SK-N-SH treated with all-trans-retinoic acid at 6 μM for 48 hours (cell line): ENCODE measurements around the gene CDT1.

ENCODE experiments used
- ATAC-seq: fragments of 200-7000 bp; cut with Tn5 transposase; 3 replicates; pipeline ENCODE4 v1.9.1; 2020; ENCODE audit warnings: mild to moderate bottlenecking, moderate library complexity
- ARNTL ChIP-seq: fragments of 450-650 bp; formaldehyde crosslinking; IDR thresholded peaks from 2 replicates; pipeline ENCODE4 v1.5.0; 2020; ENCODE audit warnings: low read depth, mild to moderate bottlenecking, moderate library complexity, borderline replicate concordance
- BACH2 ChIP-seq: fragments of 250-450 bp; sonication (Bioruptor Pico); IDR thresholded peaks from 2 replicates; pipeline ENCODE4 v1.9.0; 2021; ENCODE audit warnings: mild to moderate bottlenecking, borderline replicate concordance
- CSDC2 ChIP-seq: fragments of 250-450 bp; sonication (Bioruptor Pico); IDR thresholded peaks from 2 replicates; pipeline ENCODE4 v1.5.0; 2020; ENCODE audit warnings: mild to moderate bottlenecking, moderate library complexity
- ESRRG ChIP-seq: fragments of 250-450 bp; sonication (Bioruptor Pico); IDR thresholded peaks from 2 replicates; pipeline ENCODE4 v1.6.1; 2021; ENCODE audit warnings: mild to moderate bottlenecking
- GLIS3 ChIP-seq: fragments of 250-450 bp; sonication (Bioruptor Pico); IDR thresholded peaks from 2 replicates; pipeline ENCODE4 v1.5.0; 2020; ENCODE audit warnings: mild to moderate bottlenecking, moderate library complexity
- OSR1 ChIP-seq: fragments of 250-450 bp; sonication (Bioruptor Pico); IDR thresholded peaks from 2 replicates; pipeline ENCODE4 v1.8.0; 2022; ENCODE audit warnings: moderate library complexity, mild to moderate bottlenecking, inconsistent platforms
- PPARA ChIP-seq: fragments of 250-450 bp; sonication (Bioruptor Pico); IDR thresholded peaks from 2 replicates; pipeline ENCODE4 v1.5.0; 2020; ENCODE audit warnings: mild to moderate bottlenecking, borderline replicate concordance
- TCF4 ChIP-seq: fragments of 250-450 bp; sonication (Bioruptor Pico); IDR thresholded peaks from 2 replicates; pipeline ENCODE4 v1.8.0; 2021; ENCODE audit warnings: mild to moderate bottlenecking, moderate library complexity, borderline replicate concordance
- TOX ChIP-seq: fragments of 250-450 bp; sonication (Bioruptor Pico); IDR thresholded peaks from 2 replicates; pipeline ENCODE4 v1.8.0; 2021; ENCODE audit warnings: mild to moderate bottlenecking, moderate library complexity, borderline replicate concordance
- ZFP30 ChIP-seq: fragments of 450-650 bp; formaldehyde crosslinking; IDR thresholded peaks from 2 replicates; pipeline ENCODE4 v1.5.0; 2022; ENCODE audit warnings: mild to moderate bottlenecking, moderate library complexity
- ZNF565 ChIP-seq: fragments of 450-650 bp; formaldehyde crosslinking; conservative IDR thresholded peaks from 2 replicates; pipeline ENCODE4 v1.5.0; 2020; ENCODE audit warnings: low read depth, mild to moderate bottlenecking, moderate library complexity
- ZNF70 ChIP-seq: fragments of 450-650 bp; formaldehyde crosslinking; IDR thresholded peaks from 2 replicates; pipeline ENCODE4 v1.5.0; 2020; ENCODE audit warnings: mild to moderate bottlenecking, moderate library complexity
- ZNF8 ChIP-seq: fragments of 450-650 bp; formaldehyde crosslinking; IDR thresholded peaks from 2 replicates; pipeline ENCODE4 v1.5.0; 2020; ENCODE audit warnings: mild to moderate bottlenecking, moderate library complexity
- TF ChIP-seq, protein P1 (sequence below): fragments of 250-450 bp; sonication (Bioruptor Pico); IDR thresholded peaks from 2 replicates; pipeline ENCODE4 v1.5.0; 2020; ENCODE audit warnings: mild to moderate bottlenecking, moderate library complexity
- TF ChIP-seq, protein P2 (sequence below): fragments of 250-450 bp; sonication (Bioruptor Pico); IDR thresholded peaks from 2 replicates; pipeline ENCODE4 v1.8.0; 2021; ENCODE audit warnings: low read depth, mild to moderate bottlenecking, moderate library complexity, borderline replicate concordance
- TF ChIP-seq, protein P3 (sequence below): fragments of 250-450 bp; sonication (Bioruptor Pico); IDR thresholded peaks from 2 replicates; pipeline ENCODE4 v1.5.1; 2021; ENCODE audit warnings: mild to moderate bottlenecking, moderate library complexity
- TF ChIP-seq, protein P4 (sequence below): fragments of 250-450 bp; sonication (Bioruptor Pico); IDR thresholded peaks from 2 replicates; pipeline ENCODE4 v1.5.1; 2020; ENCODE audit warnings: low read depth, mild to moderate bottlenecking, moderate library complexity

CDT1 gene

DNA sequence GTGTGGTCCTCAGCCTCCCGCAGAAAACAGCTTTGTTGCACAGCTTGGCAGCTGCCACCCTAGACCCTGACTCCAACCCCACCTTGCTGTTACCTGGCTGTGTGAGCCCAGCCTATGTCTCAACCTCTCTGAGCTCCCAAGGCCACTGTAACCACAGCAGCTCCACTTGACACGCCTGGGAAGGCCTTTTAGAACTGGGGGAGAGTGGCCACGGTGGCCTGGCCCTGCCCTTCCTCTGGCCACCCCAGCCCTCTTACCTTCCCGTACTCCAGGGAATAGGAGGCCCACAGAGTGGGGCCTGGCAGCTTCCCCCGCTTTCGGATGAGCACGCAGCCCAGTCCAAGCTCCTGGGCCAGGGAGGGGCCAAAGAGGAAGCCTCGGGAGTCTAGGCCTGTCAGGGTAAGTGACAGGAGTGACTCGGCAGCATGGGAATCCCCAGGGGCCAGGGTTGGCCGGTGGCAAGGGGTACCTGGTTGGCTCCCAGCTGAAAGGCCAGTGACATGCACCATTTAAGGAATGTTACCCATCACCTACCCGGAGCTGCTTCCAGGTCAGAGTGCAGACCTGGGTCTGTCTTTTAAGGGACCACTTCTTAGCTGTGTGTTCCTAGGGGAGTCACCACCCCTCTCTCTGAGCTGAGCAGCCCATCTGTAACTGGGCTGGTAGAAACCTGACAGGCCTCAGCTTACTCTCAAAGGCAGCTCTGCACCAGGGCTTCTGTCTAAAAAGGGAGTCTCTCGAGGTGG, 6.8 kb downstream of the CDT1 start (continued):
- TF ChIP-seq, protein P1, sequence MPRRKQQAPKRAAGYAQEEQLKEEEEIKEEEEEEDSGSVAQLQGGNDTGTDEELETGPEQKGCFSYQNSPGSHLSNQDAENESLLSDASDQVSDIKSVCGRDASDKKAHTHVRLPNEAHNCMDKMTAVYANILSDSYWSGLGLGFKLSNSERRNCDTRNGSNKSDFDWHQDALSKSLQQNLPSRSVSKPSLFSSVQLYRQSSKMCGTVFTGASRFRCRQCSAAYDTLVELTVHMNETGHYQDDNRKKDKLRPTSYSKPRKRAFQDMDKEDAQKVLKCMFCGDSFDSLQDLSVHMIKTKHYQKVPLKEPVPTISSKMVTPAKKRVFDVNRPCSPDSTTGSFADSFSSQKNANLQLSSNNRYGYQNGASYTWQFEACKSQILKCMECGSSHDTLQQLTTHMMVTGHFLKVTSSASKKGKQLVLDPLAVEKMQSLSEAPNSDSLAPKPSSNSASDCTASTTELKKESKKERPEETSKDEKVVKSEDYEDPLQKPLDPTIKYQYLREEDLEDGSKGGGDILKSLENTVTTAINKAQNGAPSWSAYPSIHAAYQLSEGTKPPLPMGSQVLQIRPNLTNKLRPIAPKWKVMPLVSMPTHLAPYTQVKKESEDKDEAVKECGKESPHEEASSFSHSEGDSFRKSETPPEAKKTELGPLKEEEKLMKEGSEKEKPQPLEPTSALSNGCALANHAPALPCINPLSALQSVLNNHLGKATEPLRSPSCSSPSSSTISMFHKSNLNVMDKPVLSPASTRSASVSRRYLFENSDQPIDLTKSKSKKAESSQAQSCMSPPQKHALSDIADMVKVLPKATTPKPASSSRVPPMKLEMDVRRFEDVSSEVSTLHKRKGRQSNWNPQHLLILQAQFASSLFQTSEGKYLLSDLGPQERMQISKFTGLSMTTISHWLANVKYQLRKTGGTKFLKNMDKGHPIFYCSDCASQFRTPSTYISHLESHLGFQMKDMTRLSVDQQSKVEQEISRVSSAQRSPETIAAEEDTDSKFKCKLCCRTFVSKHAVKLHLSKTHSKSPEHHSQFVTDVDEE, result no peak
- TF ChIP-seq TOX (CRISPR knock-in tag), result no peak

DNA sequence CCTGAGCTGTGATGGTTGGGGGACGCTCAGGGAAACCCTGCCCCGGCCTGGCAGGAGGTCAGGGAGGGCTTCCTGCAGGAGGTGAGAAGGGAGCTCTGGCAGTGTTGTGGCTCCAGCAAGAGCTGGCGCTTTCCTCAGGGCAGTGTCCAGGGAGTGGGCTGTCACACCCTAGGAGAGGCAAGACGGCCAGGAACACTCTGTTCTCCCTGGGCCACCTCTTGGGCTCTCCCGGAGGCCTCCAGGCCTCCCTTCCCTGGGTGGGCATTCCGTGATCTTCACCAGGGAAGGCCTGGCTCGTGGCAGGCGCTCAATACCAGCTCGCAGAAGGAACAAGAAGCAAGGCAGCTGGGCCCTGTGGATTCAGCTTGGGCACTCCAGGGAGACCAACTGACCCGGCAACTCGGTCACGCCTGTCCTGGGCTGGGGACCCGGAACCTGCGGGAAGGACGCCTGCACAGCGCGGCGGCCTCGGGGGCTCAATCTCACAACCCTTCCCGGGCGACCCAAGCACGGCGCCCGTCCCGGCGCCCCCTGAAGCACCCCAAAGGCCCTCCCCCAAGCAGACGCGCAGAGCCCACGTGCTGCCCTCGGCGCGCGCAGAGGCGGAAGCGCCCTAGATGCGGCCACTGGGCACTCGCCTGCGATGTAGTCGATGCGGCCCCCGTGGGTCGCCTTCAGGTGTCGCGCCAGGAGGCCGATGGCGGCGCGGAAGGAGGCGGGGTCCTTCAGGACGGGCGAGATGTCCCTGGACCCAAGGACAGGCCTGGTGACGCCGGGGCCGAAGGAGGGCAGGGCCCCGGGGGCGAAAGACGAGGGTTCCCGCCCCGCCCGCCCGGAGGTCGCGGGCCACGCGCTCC, 7.6 kb downstream of the CDT1 start:
- no peak for TF ChIP-seq ZNF565
- no peak for TF ChIP-seq OSR1 (CRISPR knock-in tag)
- no peak for TF ChIP-seq PPARA
- TF ChIP-seq CSDC2 (CRISPR knock-in tag), result no peak
- no peak for TF ChIP-seq ZFP30 (CRISPR knock-in tag)
- TF ChIP-seq BACH2 (CRISPR knock-in tag), result no peak
- peak; percentile 76 for ATAC-seq

DNA sequence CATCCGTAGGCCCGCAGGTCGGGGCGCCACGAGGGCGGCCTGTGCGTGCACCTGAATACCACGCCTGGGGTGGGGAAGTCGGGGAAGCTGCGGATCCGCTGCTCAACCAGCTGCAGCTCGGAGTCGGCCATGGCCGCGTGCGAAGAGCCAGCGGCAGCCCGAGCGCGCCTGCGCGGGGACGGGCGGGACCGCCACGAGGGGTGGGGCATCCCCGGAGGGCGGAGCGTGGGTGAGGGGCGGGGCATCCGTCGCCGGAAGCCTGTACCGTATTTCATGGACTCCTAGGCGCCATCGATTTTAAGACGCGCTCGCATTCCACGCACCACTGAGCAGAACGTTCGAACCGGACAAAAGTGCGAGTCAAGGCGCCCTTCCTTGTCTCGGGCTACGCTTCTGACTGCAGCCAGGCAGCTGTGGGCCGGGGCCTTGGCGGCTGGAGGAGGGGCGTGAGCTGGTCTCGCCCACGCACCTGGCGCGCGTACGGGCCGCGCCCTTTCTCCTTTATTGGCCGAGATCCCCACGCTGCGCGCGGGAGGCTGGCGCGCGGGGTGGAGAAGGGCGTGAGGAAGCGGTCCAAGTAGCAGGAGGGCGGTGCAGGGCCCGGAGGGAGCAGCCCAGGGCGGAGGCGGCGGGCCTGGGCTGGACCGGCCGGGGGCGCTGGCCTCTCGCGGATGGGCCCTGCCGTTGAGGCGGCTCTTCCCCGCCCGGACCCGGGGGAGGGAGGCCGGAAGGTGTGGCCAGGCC, 8.4 kb downstream of the CDT1 start, which contains the start of gene APRT:
TSS of gene APRT (minus strand) at position 160 of the 744 bp plus-strand sequence. CDS start at position 131, 29 bp downstream.
- no peak for TF ChIP-seq ESRRG (CRISPR knock-in tag)
- TF ChIP-seq, protein P2, sequence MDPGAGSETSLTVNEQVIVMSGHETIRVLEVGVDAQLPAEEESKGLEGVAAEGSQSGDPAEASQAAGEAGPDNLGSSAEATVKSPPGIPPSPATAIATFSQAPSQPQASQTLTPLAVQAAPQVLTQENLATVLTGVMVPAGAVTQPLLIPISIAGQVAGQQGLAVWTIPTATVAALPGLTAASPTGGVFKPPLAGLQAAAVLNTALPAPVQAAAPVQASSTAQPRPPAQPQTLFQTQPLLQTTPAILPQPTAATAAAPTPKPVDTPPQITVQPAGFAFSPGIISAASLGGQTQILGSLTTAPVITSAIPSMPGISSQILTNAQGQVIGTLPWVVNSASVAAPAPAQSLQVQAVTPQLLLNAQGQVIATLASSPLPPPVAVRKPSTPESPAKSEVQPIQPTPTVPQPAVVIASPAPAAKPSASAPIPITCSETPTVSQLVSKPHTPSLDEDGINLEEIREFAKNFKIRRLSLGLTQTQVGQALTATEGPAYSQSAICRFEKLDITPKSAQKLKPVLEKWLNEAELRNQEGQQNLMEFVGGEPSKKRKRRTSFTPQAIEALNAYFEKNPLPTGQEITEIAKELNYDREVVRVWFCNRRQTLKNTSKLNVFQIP (CRISPR knock-in tag), result no peak
- TF ChIP-seq ZNF8 (CRISPR knock-in tag), result no peak
- no peak for TF ChIP-seq TCF4 (CRISPR knock-in tag)
- TF ChIP-seq, protein P3, sequence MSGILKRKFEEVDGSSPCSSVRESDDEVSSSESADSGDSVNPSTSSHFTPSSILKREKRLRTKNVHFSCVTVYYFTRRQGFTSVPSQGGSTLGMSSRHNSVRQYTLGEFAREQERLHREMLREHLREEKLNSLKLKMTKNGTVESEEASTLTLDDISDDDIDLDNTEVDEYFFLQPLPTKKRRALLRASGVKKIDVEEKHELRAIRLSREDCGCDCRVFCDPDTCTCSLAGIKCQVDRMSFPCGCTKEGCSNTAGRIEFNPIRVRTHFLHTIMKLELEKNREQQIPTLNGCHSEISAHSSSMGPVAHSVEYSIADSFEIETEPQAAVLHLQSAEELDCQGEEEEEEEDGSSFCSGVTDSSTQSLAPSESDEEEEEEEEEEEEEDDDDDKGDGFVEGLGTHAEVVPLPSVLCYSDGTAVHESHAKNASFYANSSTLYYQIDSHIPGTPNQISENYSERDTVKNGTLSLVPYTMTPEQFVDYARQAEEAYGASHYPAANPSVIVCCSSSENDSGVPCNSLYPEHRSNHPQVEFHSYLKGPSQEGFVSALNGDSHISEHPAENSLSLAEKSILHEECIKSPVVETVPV (CRISPR knock-in tag), result no peak
- TF ChIP-seq GLIS3 (CRISPR knock-in tag), result no peak
- TF ChIP-seq, protein P4, sequence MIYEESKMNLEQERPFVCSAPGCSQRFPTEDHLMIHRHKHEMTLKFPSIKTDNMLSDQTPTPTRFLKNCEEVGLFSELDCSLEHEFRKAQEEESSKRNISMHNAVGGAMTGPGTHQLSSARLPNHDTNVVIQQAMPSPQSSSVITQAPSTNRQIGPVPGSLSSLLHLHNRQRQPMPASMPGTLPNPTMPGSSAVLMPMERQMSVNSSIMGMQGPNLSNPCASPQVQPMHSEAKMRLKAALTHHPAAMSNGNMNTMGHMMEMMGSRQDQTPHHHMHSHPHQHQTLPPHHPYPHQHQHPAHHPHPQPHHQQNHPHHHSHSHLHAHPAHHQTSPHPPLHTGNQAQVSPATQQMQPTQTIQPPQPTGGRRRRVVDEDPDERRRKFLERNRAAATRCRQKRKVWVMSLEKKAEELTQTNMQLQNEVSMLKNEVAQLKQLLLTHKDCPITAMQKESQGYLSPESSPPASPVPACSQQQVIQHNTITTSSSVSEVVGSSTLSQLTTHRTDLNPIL (CRISPR knock-in tag), result no peak
- TF ChIP-seq ZFP30 (CRISPR knock-in tag), result no peak
- TF ChIP-seq BACH2 (CRISPR knock-in tag), result no peak
- TF ChIP-seq ZNF70 (CRISPR knock-in tag), result no peak
- TF ChIP-seq ARNTL (CRISPR knock-in tag), result no peak
- ATAC-seq, result peak; percentile 78
